Brain microvascular endothelial cell (primary cell): ENCODE measurements around the gene TMCC1.

Experiments
- DNase-seq: peaks from one replicate; pipeline ENCODE4 v3.0.0-alpha.2; 2020
- H3K27ac ChIP-seq: fragments of 250-450 bp; sonication (Bioruptor Pico); 2 replicates; pipeline ENCODE4 v1.5.1; 2020; ENCODE audit warnings: mild to moderate bottlenecking, moderate library complexity
- H3K27me3 ChIP-seq: fragments of 250-450 bp; sonication (Bioruptor Pico); replicated peaks from 2 replicates; pipeline ENCODE4 v1.5.1; 2020; ENCODE audit warnings: mild to moderate bottlenecking
- H3K36me3 ChIP-seq: fragments of 250-450 bp; sonication (Bioruptor Pico); replicated peaks from 2 replicates; pipeline ENCODE4 v1.5.1; 2020; ENCODE audit warnings: mild to moderate bottlenecking
- H3K4me3 ChIP-seq: 2 replicates; pipeline ENCODE4 v1.5.1; 2011; ENCODE audit warnings: low read depth, mild to moderate bottlenecking, control low read depth, low read length, moderate library complexity
- in situ Hi-C: cut with HindIII; loops from 2 replicates; pipeline ENCODE4 v1.10.0; 2017; ENCODE audit warnings: low sequenced_read_pairs, low pct_ligation_motif_present
- TF ChIP-seq, protein P1 (sequence below): IDR thresholded peaks from 2 replicates; pipeline ENCODE4 v1.5.1; 2011; ENCODE audit warnings: low read depth, mild to moderate bottlenecking, moderate library complexity, low read length, control low read depth, inconsistent platforms; ENCODE audit errors: missing control alignments

The TMCC1 gene

GRCh38 chr3:129622933-129623332 is 270.6 kb downstream of the TMCC1 start:
- no peak overlapping the region for H3K4me3 ChIP-seq
- H3K36me3 ChIP-seq: no peaks in the 10 kb centered on the region
- TF ChIP-seq, protein P1, sequence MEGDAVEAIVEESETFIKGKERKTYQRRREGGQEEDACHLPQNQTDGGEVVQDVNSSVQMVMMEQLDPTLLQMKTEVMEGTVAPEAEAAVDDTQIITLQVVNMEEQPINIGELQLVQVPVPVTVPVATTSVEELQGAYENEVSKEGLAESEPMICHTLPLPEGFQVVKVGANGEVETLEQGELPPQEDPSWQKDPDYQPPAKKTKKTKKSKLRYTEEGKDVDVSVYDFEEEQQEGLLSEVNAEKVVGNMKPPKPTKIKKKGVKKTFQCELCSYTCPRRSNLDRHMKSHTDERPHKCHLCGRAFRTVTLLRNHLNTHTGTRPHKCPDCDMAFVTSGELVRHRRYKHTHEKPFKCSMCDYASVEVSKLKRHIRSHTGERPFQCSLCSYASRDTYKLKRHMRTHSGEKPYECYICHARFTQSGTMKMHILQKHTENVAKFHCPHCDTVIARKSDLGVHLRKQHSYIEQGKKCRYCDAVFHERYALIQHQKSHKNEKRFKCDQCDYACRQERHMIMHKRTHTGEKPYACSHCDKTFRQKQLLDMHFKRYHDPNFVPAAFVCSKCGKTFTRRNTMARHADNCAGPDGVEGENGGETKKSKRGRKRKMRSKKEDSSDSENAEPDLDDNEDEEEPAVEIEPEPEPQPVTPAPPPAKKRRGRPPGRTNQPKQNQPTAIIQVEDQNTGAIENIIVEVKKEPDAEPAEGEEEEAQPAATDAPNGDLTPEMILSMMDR: no peak
- no peak for DNase-seq
- H3K27ac ChIP-seq: no peak overlapping the region
- H3K27me3 ChIP-seq: no peaks in the 10 kb centered on the region
- in situ Hi-C loops: no loop called here

- Histone ChIP-seq H3K4me3 (no peak overlapping the region), H3K27me3 (no peaks in the 10 kb centered on the region), H3K27ac (no peak overlapping the region), H3K36me3 (no peaks in the 10 kb centered on the region)
- in situ Hi-C loops: no loop called here
- TF ChIP-seq, protein P1: no peak
- no peak for DNase-seq
Measured at GRCh38 chr3:129622226-129622874, 271.2 kb downstream of the TMCC1 start.

- in situ Hi-C loops: no loop called here
- no peak overlapping the region for H3K27ac ChIP-seq
- H3K4me3 ChIP-seq: no peak overlapping the region
- H3K36me3 ChIP-seq: no peaks in the 10 kb centered on the region
- TF ChIP-seq, protein P1: no peak
- DNase-seq: no peak
- no peaks in the 10 kb centered on the region for H3K27me3 ChIP-seq
Measured at GRCh38 chr3:129621626-129622225, 271.8 kb downstream of the TMCC1 start.

- Histone ChIP-seq H3K27ac (no peak overlapping the region), H3K4me3 (no peak overlapping the region), H3K27me3 (no peaks in the 10 kb centered on the region), H3K36me3 (no peaks in the 10 kb centered on the region)
- in situ Hi-C loops: no loop called here
- TF ChIP-seq, protein P1: no peak
- no peak for DNase-seq
Measured at GRCh38 chr3:129620828-129621559, 272.5 kb downstream of the TMCC1 start.

DNA sequence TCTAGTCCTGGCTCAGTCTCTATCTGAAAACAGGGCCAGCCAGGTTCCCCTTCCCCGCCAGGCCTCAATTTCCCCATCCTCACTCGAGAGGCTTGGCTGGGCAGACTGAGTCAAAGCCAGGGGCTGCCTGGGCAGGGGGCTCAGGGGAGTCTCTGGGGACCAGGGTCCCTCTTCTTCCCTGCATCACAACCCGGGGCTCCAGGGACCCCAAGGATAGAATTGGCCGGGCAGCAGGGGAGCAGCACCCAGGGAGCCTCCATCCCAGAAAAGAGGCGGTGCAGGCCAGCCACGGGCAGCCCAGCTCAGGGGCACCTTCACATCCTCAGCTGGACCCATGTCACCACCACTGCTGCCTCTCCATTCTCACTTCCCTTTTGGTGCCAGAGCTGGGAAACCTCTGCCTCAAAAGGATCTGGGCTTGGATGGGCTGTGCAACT is 273.8 kb downstream of the TMCC1 start:
- no peak for DNase-seq
- no peaks in the 10 kb centered on the region for H3K36me3 ChIP-seq
- H3K4me3 ChIP-seq: no peak overlapping the region
- H3K27me3 ChIP-seq: no peaks in the 10 kb centered on the region
- in situ Hi-C loops: no loop called here
- TF ChIP-seq, protein P1: no peak
- no peak overlapping the region for H3K27ac ChIP-seq
